Measurements from ENCODE around the gene SLC44A2.

DNA sequence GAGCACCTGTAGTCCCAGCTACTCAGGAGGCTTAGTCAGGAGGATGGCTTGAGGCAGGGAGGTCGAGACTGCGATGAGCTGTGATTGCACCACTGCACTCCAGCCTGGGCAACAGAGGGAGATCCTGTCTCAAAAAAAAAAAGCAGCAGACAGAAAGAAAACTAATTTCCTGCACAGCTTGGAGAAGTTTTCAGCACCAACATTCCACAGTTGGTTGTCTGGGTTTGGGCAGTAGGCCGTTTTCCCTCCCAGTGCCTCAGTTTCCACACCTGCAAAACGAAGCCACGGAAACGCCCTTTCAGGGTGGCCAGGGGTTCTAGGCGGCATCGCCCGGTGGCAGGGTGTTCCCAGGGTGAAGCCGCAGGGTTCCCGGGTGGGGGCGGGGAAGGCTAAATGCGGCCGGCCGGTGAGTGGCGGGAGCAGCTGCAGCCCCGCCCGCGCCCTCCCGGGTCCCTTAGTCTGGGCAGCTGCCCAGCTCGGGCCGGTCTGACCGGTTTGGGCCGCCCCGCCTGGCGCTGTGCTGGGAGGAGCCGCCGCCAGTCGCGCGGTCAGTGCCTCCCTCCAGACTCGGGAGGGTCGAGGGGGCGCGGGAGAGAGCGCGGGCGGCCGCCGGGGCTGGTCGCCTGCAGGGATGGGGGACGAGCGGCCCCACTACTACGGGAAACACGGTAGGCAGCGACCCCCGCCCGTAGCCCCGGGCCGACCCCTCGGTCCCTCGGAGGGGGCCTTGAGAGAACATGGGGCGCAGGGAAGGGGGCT, at the start of gene SLC44A2:
- TF ChIP-seq, protein P1, sequence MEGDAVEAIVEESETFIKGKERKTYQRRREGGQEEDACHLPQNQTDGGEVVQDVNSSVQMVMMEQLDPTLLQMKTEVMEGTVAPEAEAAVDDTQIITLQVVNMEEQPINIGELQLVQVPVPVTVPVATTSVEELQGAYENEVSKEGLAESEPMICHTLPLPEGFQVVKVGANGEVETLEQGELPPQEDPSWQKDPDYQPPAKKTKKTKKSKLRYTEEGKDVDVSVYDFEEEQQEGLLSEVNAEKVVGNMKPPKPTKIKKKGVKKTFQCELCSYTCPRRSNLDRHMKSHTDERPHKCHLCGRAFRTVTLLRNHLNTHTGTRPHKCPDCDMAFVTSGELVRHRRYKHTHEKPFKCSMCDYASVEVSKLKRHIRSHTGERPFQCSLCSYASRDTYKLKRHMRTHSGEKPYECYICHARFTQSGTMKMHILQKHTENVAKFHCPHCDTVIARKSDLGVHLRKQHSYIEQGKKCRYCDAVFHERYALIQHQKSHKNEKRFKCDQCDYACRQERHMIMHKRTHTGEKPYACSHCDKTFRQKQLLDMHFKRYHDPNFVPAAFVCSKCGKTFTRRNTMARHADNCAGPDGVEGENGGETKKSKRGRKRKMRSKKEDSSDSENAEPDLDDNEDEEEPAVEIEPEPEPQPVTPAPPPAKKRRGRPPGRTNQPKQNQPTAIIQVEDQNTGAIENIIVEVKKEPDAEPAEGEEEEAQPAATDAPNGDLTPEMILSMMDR (conservative IDR thresholded peaks at IDR 0.05) = no peak
- TF ChIP-seq EZH2 (IDR thresholded peaks at IDR 0.05; ENCODE audit: low read depth) = no peak
